Measurements from ENCODE around the gene LILRA6. TPM values are rescaled to one million over a fixed set of nuclear protein-coding genes. Genes with fewer than 3 reads are reported as not detected.
"Not testable (repeated sequence)": the region's sequence is repeated elsewhere in the genome, so short reads cannot be mapped to it uniquely, and the experiment has no call there.

Gene LILRA6
- total RNA-seq, 2 experiments from 2014 or later = 0.37 to 0.45 TPM

GRCh38 chr19:54277111-54277615 lies 34.6 kb upstream of the LILRA6 start:
- DNase-seq; H3K9me3 Mint-ChIP-seq; H3K4me1 Mint-ChIP-seq; POLR2A ChIA-PET; H3K36me3 Mint-ChIP-seq (ENCODE audit: low read depth); CTCF ChIA-PET; H3K4me3 Mint-ChIP-seq; H3K27ac Mint-ChIP-seq: not testable (repeated sequence)
- peaks cover 26% of the 10 kb centered on the region for H3K27me3 Mint-ChIP-seq

DNA sequence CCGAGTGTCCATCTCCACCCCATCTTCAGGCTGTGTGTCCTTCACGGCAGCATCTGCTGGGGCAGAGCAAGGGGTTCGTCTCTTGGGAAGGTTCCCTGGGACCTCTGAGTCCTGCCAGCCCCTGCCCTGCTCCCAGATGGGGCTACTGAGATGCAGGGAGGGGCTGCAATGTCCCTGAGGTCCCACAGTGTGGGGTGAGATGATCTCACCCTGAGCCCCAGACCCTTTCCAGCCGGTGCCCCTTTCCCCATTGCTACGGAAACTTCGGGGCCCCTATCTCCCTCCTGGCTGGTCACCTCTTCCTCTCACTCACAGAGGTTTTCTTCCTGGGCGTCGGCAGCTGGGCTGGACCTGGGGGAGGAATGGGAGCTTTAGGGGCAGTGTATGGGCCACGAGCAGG lies 33.4 kb upstream of the LILRA6 start:
- H3K4me3 Mint-ChIP-seq = no peak overlapping the region
- DNase-seq = no peak
- H3K36me3 Mint-ChIP-seq (ENCODE audit: low read depth) = no peaks in the 10 kb centered on the region
- POLR2A ChIA-PET = no interaction called here
- H3K27me3 Mint-ChIP-seq = peaks cover 20% of the 10 kb centered on the region
- H3K9me3 Mint-ChIP-seq = no peaks in the 10 kb centered on the region
- no peaks in the 10 kb centered on the region for H3K4me1 Mint-ChIP-seq
- no peak overlapping the region for H3K27ac Mint-ChIP-seq
- CTCF ChIA-PET = no interaction called here

DNA sequence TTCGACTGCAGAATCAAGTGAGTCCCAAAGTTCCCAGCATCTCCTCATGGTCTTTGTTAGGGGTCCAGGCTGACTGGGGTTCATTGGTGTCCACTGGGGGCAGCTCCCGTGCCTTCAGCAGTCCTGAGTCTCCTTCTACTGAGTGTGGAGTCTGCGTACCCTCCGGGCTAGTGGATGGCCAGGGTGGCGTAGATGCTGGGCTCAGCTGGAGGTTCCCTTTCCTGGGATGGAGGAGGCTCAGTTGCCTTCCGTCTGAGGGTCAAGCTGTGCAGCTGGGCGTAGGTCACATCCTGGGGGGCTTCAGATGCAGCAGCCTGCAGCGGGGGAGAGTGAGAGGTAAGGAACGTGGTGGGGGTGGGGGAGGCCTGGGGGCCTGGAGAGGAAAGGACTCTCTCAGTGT lies 31.9 kb upstream of the LILRA6 start:
- H3K4me1 Mint-ChIP-seq, CTCF ChIA-PET, POLR2A ChIA-PET: not testable (repeated sequence)

GRCh38 chr19:54273821-54274220 lies 31.2 kb upstream of the LILRA6 start:
- Mint-ChIP-seq H3K4me3 (no peak overlapping the region), H3K9me3 (no peaks in the 10 kb centered on the region), H3K27ac (no peak overlapping the region), H3K4me1 (no peaks in the 10 kb centered on the region), H3K36me3 (ENCODE audit: low read depth) (no peaks in the 10 kb centered on the region), H3K27me3 (peaks cover 12% of the 10 kb centered on the region)
- DNase-seq = no peak
- POLR2A ChIA-PET = no interaction called here
- CTCF ChIA-PET = no interaction called here

More for the DNA sequence above, 31.9 kb upstream of the LILRA6 start:
- H3K27ac Mint-ChIP-seq; DNase-seq; H3K36me3 Mint-ChIP-seq (ENCODE audit: low read depth); H3K4me3 Mint-ChIP-seq; H3K9me3 Mint-ChIP-seq: not testable (repeated sequence)
- H3K27me3 Mint-ChIP-seq = peaks cover 12% of the 10 kb centered on the region

DNA sequence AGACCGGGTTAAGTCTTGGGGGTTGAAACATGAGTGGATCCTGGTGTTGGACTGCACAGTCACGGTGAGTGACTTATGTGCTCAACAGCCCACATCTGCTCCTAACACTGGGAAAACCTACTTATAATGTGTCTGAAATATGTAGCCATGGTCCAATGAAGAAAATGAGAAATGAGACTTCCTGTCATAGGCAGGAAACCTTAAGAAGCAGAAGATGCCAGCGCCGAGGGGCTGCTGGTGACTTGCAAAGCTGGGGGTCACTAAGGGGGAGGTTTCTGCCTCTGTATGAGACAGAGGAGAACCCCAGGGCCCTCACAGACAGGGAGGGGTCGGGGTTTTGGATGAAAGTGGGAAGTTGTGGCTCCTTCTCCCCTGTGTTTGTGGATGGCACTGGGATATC lies 29.6 kb upstream of the LILRA6 start:
- not testable (repeated sequence) for H3K36me3 Mint-ChIP-seq (ENCODE audit: low read depth); H3K27ac Mint-ChIP-seq

GRCh38 chr19:54271587-54271986 lies 29.0 kb upstream of the LILRA6 start:
- H3K4me1 Mint-ChIP-seq; POLR2A ChIA-PET; H3K9me3 Mint-ChIP-seq; H3K36me3 Mint-ChIP-seq (ENCODE audit: low read depth); DNase-seq; H3K27ac Mint-ChIP-seq; H3K4me3 Mint-ChIP-seq: not testable (repeated sequence)
- peaks cover 24% of the 10 kb centered on the region for H3K27me3 Mint-ChIP-seq
- CTCF ChIA-PET = interaction anchor here (0.6 kb wide), 1 partner anchor 238 kb away, joined by 3 read pairs; no protein-coding TSS in a partner anchor

More for the DNA sequence above, 29.6 kb upstream of the LILRA6 start:
- POLR2A ChIA-PET, H3K4me1 Mint-ChIP-seq, DNase-seq, H3K4me3 Mint-ChIP-seq, H3K9me3 Mint-ChIP-seq, CTCF ChIA-PET: not testable (repeated sequence)
- H3K27me3 Mint-ChIP-seq = peaks cover 22% of the 10 kb centered on the region

DNA sequence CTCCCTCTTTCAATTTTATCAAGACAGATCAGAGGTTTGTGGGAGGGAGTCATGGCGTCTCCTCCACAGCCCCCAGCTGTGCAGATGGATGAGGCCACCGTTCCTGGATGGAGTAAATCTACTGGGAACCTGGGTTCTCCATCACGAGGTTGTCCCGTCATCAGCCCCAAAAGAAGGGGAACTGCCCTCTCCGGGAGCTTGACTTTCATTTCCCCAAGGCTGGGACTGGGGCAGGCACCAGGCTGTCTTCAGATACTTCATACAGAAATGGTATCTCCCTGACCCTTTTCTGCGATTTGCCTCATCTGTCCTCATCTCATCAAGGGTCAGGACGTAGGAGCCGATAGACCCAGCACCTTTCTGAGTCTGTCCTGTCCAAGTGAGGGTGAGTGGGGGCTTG lies 28.5 kb upstream of the LILRA6 start:
- CTCF ChIA-PET = interaction anchor here (0.6 kb wide), 1 partner anchor 238 kb away, joined by 3 read pairs; no protein-coding TSS in a partner anchor
- Mint-ChIP-seq H3K27ac (no peak overlapping the region), H3K4me1 (no peaks in the 10 kb centered on the region), H3K4me3 (no peak overlapping the region), H3K9me3 (no peaks in the 10 kb centered on the region), H3K27me3 (peaks cover 26% of the 10 kb centered on the region), H3K36me3 (ENCODE audit: low read depth) (no peaks in the 10 kb centered on the region)
- POLR2A ChIA-PET = no interaction called here
- no peak for DNase-seq

- peaks cover 37% of the 10 kb centered on the region for H3K27me3 Mint-ChIP-seq
- CTCF ChIA-PET = no interaction called here
- no peaks in the 10 kb centered on the region for H3K36me3 Mint-ChIP-seq (ENCODE audit: low read depth)
- DNase-seq = no peak
- no peak overlapping the region for H3K27ac Mint-ChIP-seq
- POLR2A ChIA-PET = no interaction called here
- no peaks in the 10 kb centered on the region for H3K9me3 Mint-ChIP-seq
- no peaks in the 10 kb centered on the region for H3K4me1 Mint-ChIP-seq
- H3K4me3 Mint-ChIP-seq = no peak overlapping the region
Measured at GRCh38 chr19:54268936-54269335, 26.3 kb upstream of the LILRA6 start.

DNA sequence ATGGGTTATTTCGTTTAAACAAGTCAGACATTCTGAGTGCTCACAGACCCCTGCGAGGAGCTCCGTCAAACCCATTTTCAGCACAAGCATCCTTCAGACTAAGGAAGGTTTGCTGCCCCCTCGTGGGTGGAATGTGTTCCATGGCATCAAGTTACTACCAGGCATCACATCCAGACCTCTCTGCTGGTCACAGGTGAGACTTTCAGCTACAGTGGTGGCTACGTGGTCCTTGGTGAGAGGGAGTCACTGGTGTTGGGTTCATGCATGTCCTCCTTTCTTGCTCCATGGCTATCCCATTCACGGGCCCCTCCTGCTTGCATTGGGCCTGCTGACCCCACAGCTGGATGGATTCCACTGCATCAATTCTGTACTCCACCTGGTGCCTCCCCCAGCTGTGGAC lies 23.5 kb upstream of the LILRA6 start:
- Mint-ChIP-seq H3K9me3 (no peaks in the 10 kb centered on the region), H3K4me3 (no peak overlapping the region), H3K27ac (no peak overlapping the region), H3K36me3 (ENCODE audit: low read depth) (no peaks in the 10 kb centered on the region), H3K27me3 (peaks cover 29% of the 10 kb centered on the region), H3K4me1 (no peaks in the 10 kb centered on the region)
- peak; percentile 78 for DNase-seq
- ChIA-PET POLR2A (no interaction called here), CTCF (interaction anchor here (0.6 to 2.1 kb wide), 4 partner anchors 21 to 104 kb away, joined by 3 to 7 read pairs (median 4); no protein-coding TSS in a partner anchor)

GRCh38 chr19:54262470-54262869 lies 19.9 kb upstream of the LILRA6 start:
- ChIA-PET POLR2A (no interaction called here), CTCF (no interaction called here)
- peaks cover 17% of the 10 kb centered on the region for H3K27me3 Mint-ChIP-seq
- H3K36me3 Mint-ChIP-seq (ENCODE audit: low read depth) = no peaks in the 10 kb centered on the region
- H3K4me1 Mint-ChIP-seq = no peaks in the 10 kb centered on the region
- DNase-seq = no peak
- no peak overlapping the region for H3K4me3 Mint-ChIP-seq
- no peak overlapping the region for H3K27ac Mint-ChIP-seq
- no peaks in the 10 kb centered on the region for H3K9me3 Mint-ChIP-seq

GRCh38 chr19:54262066-54262465 lies 19.5 kb upstream of the LILRA6 start:
- Mint-ChIP-seq H3K36me3 (ENCODE audit: low read depth) (no peaks in the 10 kb centered on the region), H3K27me3 (peaks cover 17% of the 10 kb centered on the region), H3K9me3 (no peaks in the 10 kb centered on the region), H3K4me3 (no peak overlapping the region), H3K27ac (no peak overlapping the region), H3K4me1 (no peaks in the 10 kb centered on the region)
- ChIA-PET POLR2A (no interaction called here), CTCF (no interaction called here)
- no peak for DNase-seq

GRCh38 chr19:54257116-54257480 lies 14.5 kb upstream of the LILRA6 start, which contains the start of gene LILRB5:
Gene LILRB5 (minus strand): TSS chr19:54257273. CDS start chr19:54257193, 80 bp downstream.
- no peak within 1 kb of the TSS for H3K27ac Mint-ChIP-seq
- H3K4me3 Mint-ChIP-seq = no peak within 1 kb of the TSS
- CTCF ChIA-PET = no interaction called here
- H3K4me1 Mint-ChIP-seq = no peaks in the 10 kb centered on the region
- DNase-seq = no peak
- H3K36me3 Mint-ChIP-seq (ENCODE audit: low read depth) = no peaks in the 10 kb centered on the region
- POLR2A ChIA-PET = interaction anchor here (0.6 kb wide), 1 partner anchor 167 kb away, joined by 3 read pairs; no protein-coding TSS in a partner anchor
- H3K9me3 Mint-ChIP-seq = no peaks in the 10 kb centered on the region
- H3K27me3 Mint-ChIP-seq = no peaks in the 10 kb centered on the region

- Mint-ChIP-seq H3K4me3 (no peak overlapping the region), H3K36me3 (ENCODE audit: low read depth) (no peaks in the 10 kb centered on the region), H3K9me3 (no peaks in the 10 kb centered on the region), H3K4me1 (no peaks in the 10 kb centered on the region), H3K27me3 (no peaks in the 10 kb centered on the region), H3K27ac (no peak overlapping the region)
- CTCF ChIA-PET = no interaction called here
- DNase-seq = no peak
- POLR2A ChIA-PET = no interaction called here
Measured at GRCh38 chr19:54256250-54257115, 13.9 kb upstream of the LILRA6 start.

Measured in activated CD4-positive, alpha-beta T cell treated with anti-CD3 and anti-CD28 coated beads, Interleukin-2, amount 10 ng/mL, durations not matched to agents 7 days and 5 days (primary cell).